Left ventricle myocardium superior (tissue), 1 donor: ENCODE data around the gene TFAP2D. TPM values are rescaled to one million over a fixed set of nuclear protein-coding genes. Genes with fewer than 3 reads are reported as not detected.

ENCODE experiments used
- ATAC-seq: fragments of 200-7000 bp; cut with Tn5 transposase; one replicate; pipeline ENCODE4 v1.9.1; 2020; ENCODE audit warnings: mild to moderate bottlenecking, moderate library complexity
- DNase-seq: peaks from one replicate; pipeline ENCODE4 v3.0.0-alpha.2; 2020
- intact Hi-C: fragments of 100-400 bp; cut with micrococcal nuclease; formaldehyde crosslinking; loops from one replicate; pipeline ENCODE4 v1.11.0; 2022
- total RNA-seq: library from RNA; stranded (reverse); fragmentation: NEBNext Ultra II Directional; extraction: Animal tissue kit (Norgen Biotek cat#: 25700); gene quantifications from one replicate; pipeline ENCODE4 v1.2.1, GENCODE V29; 2021
- donor health status: DM: no; HTN: yes; CAD: no; lungs with severe emphysema.

The TFAP2D gene
- total RNA-seq, 1 donor from 2014 or later: not detected

GRCh38 chr6:50717734-50718457 lies 4.6 kb downstream of the TFAP2D start:
- DNase-seq (no peak), ATAC-seq (no peak)
- intact Hi-C loops: no loop called here

GRCh38 chr6:50718566-50718965 lies 5.2 kb downstream of the TFAP2D start:
- ATAC-seq (no peak), DNase-seq (no peak)
- intact Hi-C loops: no loop called here

GRCh38 chr6:50720623-50721022 lies 7.3 kb downstream of the TFAP2D start:
- DNase-seq (no peak), ATAC-seq (no peak)
- intact Hi-C loops: no loop called here

GRCh38 chr6:50721978-50722377 lies 8.7 kb downstream of the TFAP2D start:
- intact Hi-C loops: no loop called here
- ATAC-seq (no peak), DNase-seq (no peak)

- DNase-seq (no peak), ATAC-seq (no peak)
- intact Hi-C loops: no loop called here
These were observed 9.7 kb downstream of the TFAP2D start for GRCh38 chr6:50722829-50723554.

- intact Hi-C loops: no loop called here
- no peak for ATAC-seq
- DNase-seq: no peak
These were observed 11.2 kb downstream of the TFAP2D start for GRCh38 chr6:50724381-50725124.

GRCh38 chr6:50734488-50734887 lies 21.2 kb downstream of the TFAP2D start:
- ATAC-seq (no peak), DNase-seq (no peak)

GRCh38 chr6:50742161-50742560 lies 28.8 kb downstream of the TFAP2D start:
- intact Hi-C loops: no loop called here
- ATAC-seq (no peak), DNase-seq (no peak)

More at GRCh38 chr6:50734488-50734887, 21.2 kb downstream of the TFAP2D start:
- intact Hi-C loops: no loop called here

- intact Hi-C loops: no loop called here
- DNase-seq (no peak), ATAC-seq (no peak)
These were observed 31.6 kb downstream of the TFAP2D start for GRCh38 chr6:50744976-50745375.

- intact Hi-C loops: no loop called here
- DNase-seq: no peak
- ATAC-seq: no peak
These were observed 49.5 kb downstream of the TFAP2D start for GRCh38 chr6:50762798-50763197.

- intact Hi-C loops: no loop called here
- ATAC-seq (no peak), DNase-seq (no peak)
These were observed 65.4 kb downstream of the TFAP2D start for GRCh38 chr6:50778696-50779095.

GRCh38 chr6:50780382-50780781 lies 67.1 kb downstream of the TFAP2D start:
- intact Hi-C loops: no loop called here
- DNase-seq: no peak
- ATAC-seq: no peak

- intact Hi-C loops: no loop called here
- DNase-seq (no peak), ATAC-seq (no peak)
These were observed 72.6 kb downstream of the TFAP2D start for GRCh38 chr6:50785921-50786320.

GRCh38 chr6:50791900-50792508 lies 78.7 kb downstream of the TFAP2D start:
- DNase-seq (no peak), ATAC-seq (no peak)
- intact Hi-C loops: no loop called here

- DNase-seq (no peak), ATAC-seq (no peak)
- intact Hi-C loops: no loop called here
These were observed 79.4 kb downstream of the TFAP2D start for GRCh38 chr6:50792771-50793170.

GRCh38 chr6:50795574-50795973 lies 82.2 kb downstream of the TFAP2D start:
- ATAC-seq (no peak), DNase-seq (no peak)
- intact Hi-C loops: no loop called here

GRCh38 chr6:50804283-50804682 lies 91.0 kb downstream of the TFAP2D start:
- intact Hi-C loops: no loop called here
- ATAC-seq: no peak
- no peak for DNase-seq

- intact Hi-C loops: no loop called here
- no peak for ATAC-seq
- DNase-seq: no peak
These were observed 93.7 kb downstream of the TFAP2D start for GRCh38 chr6:50807035-50807434.

- DNase-seq: no peak
- no peak for ATAC-seq
- intact Hi-C loops: loop anchor here (10.0 kb wide), 1 partner anchor 1209 kb away; no protein-coding TSS in a partner anchor
These were observed 102.2 kb downstream of the TFAP2D start for GRCh38 chr6:50815436-50816114.
